ENCODE results near the gene NRG4. TPM values are rescaled to one million over a fixed set of nuclear protein-coding genes. Genes with fewer than 3 reads are reported as not detected.
"Not testable (repeated sequence)": the region's sequence is repeated elsewhere in the genome, so short reads cannot be mapped to it uniquely, and the experiment has no call there.

Gene NRG4, protein sequence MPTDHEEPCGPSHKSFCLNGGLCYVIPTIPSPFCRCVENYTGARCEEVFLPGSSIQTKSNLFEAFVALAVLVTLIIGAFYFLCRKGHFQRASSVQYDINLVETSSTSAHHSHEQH
- not detected in 2 replicates for total RNA-seq

DNA sequence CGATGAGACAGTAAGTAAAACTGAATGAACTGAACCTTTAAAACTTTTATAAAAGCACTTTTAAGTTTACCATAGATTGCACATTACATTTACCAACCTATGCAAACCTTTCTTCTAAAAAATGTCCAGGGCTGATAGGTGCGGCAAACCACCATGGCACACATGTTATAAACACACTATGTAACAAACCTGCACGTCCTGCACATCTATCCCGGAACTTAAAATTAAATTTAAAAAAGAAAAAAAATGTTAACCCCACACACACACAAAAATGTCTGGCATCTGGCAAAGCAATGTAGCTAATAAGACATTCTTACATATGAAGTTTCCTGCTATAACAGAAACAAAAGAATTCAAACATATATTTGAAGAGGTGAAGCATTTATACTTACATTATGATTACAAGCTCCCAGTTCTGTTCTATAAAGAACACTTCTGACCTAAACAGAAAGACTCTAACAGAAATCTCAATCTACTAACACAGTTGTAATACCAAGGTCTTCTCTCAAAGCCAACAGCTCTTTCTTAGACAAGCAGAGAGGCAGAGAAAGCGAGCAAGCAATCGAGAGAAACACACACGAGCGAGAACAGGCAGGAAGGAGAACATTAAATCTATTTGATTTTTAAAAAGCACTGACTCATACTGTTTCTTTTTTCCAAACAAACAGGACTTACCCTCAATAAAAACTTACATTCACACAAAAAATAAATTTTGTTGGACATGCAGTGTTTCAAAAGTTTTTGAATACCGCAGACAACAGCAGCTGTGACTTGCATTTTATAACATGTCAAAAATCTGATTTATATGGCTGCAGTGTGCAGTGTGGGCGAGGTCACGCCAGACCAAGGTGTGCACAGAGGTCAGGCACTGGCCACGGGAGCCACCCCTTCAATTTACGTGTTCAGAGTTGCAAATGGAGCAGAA is at the start of gene NRG4:
TSS of gene NRG4 (minus strand) at position 798 of the 925 bp plus-strand sequence. CDS start 1,194 bp downstream, outside the sequence.
- DNase-seq (ENCODE audit: low read depth in 2 of 2): no peak

- no peak for DNase-seq (ENCODE audit: low read depth in 2 of 2)
These were observed 49.5 kb upstream of the NRG4 start for GRCh38 chr15:76061700-76062099.

DNA sequence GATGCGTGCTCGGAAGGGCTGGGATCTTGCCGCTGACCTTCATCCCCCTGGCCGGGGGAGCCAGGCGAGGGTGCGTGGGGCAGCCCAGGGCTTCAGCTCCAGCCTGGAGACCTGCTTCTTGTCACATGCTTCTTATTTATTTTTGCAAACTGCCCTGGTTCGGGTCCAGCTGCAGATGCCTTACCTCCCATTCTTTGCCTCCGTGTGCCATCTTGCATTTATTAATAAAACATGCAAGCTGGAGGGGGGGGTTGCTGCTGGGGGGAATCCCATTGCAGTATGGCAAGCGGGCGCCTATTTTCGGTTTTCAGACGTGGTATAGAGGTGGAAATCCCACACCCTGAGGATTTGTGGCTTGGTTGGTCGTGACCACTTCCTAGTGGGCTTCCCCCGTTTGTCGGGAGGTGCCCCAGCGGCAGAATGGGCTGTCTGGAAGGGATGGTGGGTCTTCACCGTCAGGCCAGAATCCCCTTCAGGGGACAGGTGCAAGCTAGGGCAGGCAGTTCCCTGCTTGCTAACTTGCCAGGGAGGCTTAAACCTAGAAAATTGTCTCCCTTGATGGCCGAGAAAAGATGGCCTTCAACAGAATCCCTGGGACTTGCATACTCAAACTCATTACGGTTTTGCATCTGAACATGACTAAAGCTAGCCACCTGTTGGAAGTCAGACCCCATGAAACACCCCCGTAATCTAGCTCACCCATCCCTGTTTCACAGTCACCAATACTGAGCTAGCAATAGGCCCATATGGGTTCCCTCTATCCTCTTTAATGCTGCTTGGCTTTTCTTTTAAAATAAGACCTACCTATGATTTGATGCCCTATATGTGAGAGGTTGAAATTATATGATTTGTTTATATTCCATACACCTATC is 48.1 kb upstream of the NRG4 start:
- DNase-seq (ENCODE audit: low read depth in 2 of 2): no peak

GRCh38 chr15:76059320-76060117 is 47.3 kb upstream of the NRG4 start, which contains the start of gene TMEM266:
Gene TMEM266 (plus strand): TSS chr15:76059985. CDS start chr15:76134264, 74,279 bp downstream.
- peak in 1 of 2 donors; percentile 40 for DNase-seq (ENCODE audit: low read depth in 2 of 2)

- DNase-seq (ENCODE audit: low read depth in 2 of 2): peak in 1 of 2 donors; percentile 20
These were observed 46.6 kb upstream of the NRG4 start for GRCh38 chr15:76058714-76059319.

GRCh38 chr15:76057332-76058000 is 45.2 kb upstream of the NRG4 start:
- peak in 1 of 2 donors; percentile 46 for DNase-seq (ENCODE audit: low read depth in 2 of 2)

- DNase-seq (ENCODE audit: low read depth in 2 of 2): no peak
These were observed 44.7 kb upstream of the NRG4 start for GRCh38 chr15:76056931-76057330.

DNA sequence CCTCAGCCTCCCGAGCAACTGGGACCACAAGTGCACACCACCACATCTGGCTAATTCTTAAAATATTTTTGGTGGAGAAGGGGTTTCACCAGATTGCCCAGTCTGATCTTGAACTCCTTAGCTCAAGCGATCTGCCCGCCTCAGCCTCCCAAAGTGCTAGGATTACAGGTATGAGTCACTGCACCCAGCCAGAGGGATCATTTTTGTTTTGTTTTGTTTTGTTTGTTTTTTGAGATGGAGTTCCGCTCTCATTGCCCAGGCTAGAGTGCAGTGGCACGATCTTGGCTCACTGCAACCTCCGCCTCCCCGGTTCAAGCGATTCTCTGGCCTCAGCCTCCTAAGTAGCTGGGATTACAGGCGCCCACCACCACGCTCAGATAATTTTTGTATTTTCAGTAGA is 42.0 kb upstream of the NRG4 start:
- not testable (repeated sequence) for DNase-seq (ENCODE audit: low read depth in 2 of 2)

DNA sequence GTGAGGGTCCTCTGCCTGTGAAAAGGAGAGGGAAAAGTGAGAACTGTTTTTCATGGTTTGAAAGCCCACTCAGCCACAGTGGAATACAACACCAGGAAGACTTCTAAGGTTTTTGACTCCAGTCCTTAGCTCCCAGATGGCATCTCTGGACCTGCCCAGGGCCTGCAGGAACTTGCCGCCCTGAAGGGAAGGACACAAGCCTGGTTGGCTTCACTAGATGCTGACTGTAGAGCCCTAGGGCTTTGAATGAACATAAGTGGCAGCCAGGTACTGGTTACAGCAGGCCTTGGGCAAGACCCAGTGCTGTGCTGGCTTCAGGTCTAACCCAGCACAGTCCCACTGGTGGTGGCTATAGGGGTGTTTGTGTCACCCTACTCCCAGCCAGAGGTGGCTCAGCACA is 26.3 kb upstream of the NRG4 start:
- no peak for DNase-seq (ENCODE audit: low read depth in 2 of 2)

DNA sequence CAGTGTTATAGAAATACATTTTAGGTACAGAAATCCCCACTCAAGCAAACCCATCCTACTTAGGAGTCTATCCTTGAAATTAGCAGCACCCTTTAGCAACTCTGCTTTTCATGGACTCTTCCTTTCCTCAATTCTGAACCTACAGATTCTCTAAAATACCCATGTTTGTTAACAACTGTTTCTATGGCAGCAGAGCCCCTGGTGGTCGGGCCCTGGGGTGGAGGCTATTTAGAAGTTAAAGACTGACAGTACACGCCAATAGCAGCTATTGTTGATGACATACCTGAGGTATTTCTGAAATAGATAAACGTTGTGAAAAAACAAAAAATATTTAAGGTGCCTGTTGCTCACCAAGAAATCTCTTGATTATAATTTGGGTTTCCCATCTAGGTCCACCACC is 23.4 kb upstream of the NRG4 start:
- no peak for DNase-seq (ENCODE audit: low read depth in 2 of 2)

- no peak for DNase-seq (ENCODE audit: low read depth in 2 of 2)
These were observed 21.9 kb upstream of the NRG4 start for GRCh38 chr15:76034111-76034510.

DNA sequence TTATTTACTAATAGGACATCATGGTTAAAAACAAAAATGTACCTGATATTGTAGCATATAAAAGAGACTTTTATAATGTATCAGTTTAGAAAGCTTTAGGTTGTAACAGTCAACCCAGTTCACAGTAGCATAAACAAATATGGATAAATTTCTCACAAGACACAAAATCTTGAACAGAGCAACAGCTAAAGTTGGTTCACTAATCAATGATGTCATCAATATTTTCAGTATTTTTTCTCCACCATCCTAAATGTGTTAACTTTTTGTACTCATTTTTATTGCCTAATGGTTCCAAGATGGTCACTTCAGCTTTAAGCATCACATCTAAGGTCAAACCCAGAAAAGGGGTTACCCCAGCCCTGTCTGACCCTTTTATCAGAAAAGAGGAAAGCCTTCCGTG is 21.2 kb upstream of the NRG4 start:
- DNase-seq (ENCODE audit: low read depth in 2 of 2): no peak

DNA sequence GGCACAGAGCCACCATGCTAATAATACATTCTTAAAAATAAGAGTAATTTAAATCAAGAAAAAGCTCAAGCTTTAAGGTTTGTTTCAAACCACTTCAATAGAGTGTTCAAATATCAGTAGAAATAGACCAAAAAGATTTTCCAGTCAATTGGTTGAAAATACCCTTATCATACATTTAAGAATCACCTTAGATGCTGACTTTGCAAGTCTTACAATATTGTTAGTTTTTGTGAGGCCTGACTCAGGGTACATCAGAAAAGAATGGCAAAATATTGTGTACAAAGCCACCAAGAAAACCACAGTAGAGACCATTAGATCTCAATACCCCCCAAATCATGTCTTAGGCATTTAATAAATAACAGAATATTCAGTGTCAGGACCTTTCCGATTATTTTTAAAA is 19.8 kb upstream of the NRG4 start:
- no peak for DNase-seq (ENCODE audit: low read depth in 2 of 2)

DNA sequence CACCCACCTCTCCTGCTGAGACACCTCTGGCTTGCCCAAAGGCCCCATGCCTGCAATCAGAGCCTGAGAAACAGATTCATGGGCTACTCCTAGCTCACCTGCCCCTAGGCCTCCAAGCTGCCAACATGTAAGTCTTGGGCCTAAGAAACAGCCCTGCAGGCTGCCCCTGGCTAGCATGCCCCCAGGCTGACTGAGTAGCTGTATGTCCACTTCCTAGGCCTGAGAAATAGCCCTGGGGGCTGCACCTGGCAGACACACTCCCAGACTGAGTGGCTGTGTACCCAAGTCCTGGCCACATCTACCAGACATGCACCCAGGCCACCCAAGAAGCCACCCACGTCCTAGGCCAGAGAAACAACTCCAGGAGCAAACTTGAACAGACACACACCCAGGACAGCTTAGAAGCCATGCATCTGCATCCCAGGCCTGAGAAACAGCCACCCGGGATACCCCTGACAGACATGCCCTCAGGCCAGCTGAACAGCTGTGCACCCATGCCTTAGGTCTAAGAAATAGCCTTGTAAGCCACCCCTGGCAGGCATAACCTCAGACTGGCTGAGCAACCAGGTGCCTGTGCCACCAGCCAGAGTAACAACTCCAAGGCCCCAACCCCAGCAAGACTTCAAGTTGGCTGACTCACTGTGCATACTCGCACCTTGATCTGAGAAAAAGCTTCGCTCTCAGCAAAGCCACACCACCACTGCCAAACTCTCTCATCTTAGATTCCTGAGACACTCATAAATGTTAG is 12.0 kb upstream of the NRG4 start:
- DNase-seq (ENCODE audit: low read depth in 2 of 2): no peak

DNA sequence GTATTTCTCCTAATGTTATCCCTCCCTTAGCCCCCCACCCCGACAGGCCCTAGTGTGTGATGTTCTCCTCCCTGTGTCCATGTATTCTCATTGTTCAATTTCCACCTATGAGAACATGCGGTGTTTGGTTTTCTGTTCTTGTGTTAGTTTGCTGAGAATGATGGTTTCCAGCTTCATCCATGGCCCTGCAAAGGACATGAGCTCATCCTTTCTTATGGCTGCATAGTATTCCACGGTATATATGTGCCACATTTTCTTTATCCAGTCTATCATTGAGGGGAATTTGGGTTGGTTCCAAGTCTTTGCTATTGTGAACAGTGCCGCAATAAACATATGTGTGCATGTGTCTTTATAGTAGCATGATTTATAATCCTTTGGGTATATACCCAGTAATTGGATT is 1.2 kb upstream of the NRG4 start:
- DNase-seq (ENCODE audit: low read depth in 2 of 2): not testable (repeated sequence)

- no peak for DNase-seq (ENCODE audit: low read depth in 2 of 2)
These were observed 1.6 kb downstream of the NRG4 start for GRCh38 chr15:76010613-76011012.

GRCh38 chr15:76006136-76006778 is 6.0 kb downstream of the NRG4 start:
- DNase-seq (ENCODE audit: low read depth in 2 of 2): no peak

GRCh38 chr15:76003364-76003763 is 8.9 kb downstream of the NRG4 start:
- DNase-seq (ENCODE audit: low read depth in 2 of 2): no peak

DNA sequence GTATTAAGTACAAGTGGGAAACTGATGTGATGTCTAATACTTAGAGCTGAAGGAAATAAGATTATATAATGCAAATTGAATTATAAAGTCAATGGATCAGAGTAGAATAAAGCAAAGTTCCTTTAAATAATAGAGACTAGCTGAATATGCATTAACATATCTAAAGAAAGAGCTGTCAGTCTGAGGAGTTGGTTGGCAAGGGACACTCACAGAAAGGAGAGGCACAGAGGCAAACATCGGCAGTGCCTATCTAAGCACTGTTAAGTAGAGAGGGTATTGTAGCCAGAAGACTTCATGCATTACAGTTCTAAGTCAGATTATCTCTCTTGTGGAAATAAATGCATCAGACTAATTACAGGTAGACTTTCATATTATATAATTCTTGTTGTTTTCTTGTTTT is 16.6 kb downstream of the NRG4 start:
- DNase-seq (ENCODE audit: low read depth in 2 of 2): no peak
